Astrocyte (in vitro differentiated cells and primary cell): ENCODE data around the gene TFF3. TPM values are rescaled to one million over a fixed set of nuclear protein-coding genes. Genes with fewer than 3 reads are reported as not detected.
A peak's percentile ranks its signal among the peaks of the same experiment; 100 is the strongest.

ENCODE experiments used
- DNase-seq: peaks from one replicate; pipeline ENCODE4 v3.0.0-alpha.2; 2010; ENCODE audit warnings: low read depth
- FAIRE-seq: peaks from 2 replicates; lab custom pipeline; 2011; peaks lifted over from hg19 to GRCh38; lab: Jason Lieb, UNC
- H2AFZ ChIP-seq: 2 replicates; pipeline ENCODE4 v1.6.0; 2012; ENCODE audit warnings: low read depth, low read length, inconsistent platforms
- H3K27ac ChIP-seq: 2 replicates; pipeline ENCODE4 v1.5.1; 2011; ENCODE audit warnings: low read depth, low read length, inconsistent platforms
- H3K27me3 ChIP-seq: 2 replicates; pipeline ENCODE4 v1.6.0; 2011; ENCODE audit warnings: low read length, inconsistent platforms; ENCODE audit not compliant: insufficient read depth
- H3K36me3 ChIP-seq: 2 replicates; pipeline ENCODE4 v1.5.1; 2011; ENCODE audit warnings: low read length, inconsistent platforms; ENCODE audit not compliant: insufficient read depth
- H3K4me1 ChIP-seq: 2 replicates; pipeline ENCODE4 v1.5.1; 2011; ENCODE audit warnings: low read length, inconsistent platforms; ENCODE audit not compliant: insufficient read depth
- H3K4me2 ChIP-seq: 2 replicates; pipeline ENCODE4 v1.6.0; 2012; ENCODE audit warnings: low read length, inconsistent platforms
- H3K4me3 ChIP-seq: 2 replicates; pipeline ENCODE4 v1.5.1; 2011; ENCODE audit warnings: low read depth, mild to moderate bottlenecking, low read length, inconsistent platforms; ENCODE audit not compliant: insufficient read depth
- H3K79me2 ChIP-seq: 2 replicates; pipeline ENCODE4 v1.6.0; 2012; ENCODE audit warnings: mild to moderate bottlenecking, low read length, inconsistent platforms; ENCODE audit not compliant: insufficient read depth
- H3K9ac ChIP-seq: 2 replicates; pipeline ENCODE4 v1.6.0; 2012; ENCODE audit warnings: mild to moderate bottlenecking, low read length, inconsistent platforms
- H3K9me3 ChIP-seq: 2 replicates; pipeline ENCODE4 v1.5.1; 2012; ENCODE audit warnings: low read depth, mild to moderate bottlenecking, low read length, inconsistent platforms; ENCODE audit not compliant: insufficient read depth
- H4K20me1 ChIP-seq: 2 replicates; pipeline ENCODE4 v1.6.0; 2012; ENCODE audit warnings: low read length, inconsistent platforms; ENCODE audit not compliant: insufficient read depth
- H3K27ac Mint-ChIP-seq: one replicate; pipeline ENCODE4 v1.8.0; 2021; ENCODE audit warnings: mild to moderate bottlenecking, mixed read lengths; ENCODE audit not compliant: unreplicated experiment
- H3K27me3 Mint-ChIP-seq: one replicate; pipeline ENCODE4 v1.8.0; 2021; ENCODE audit warnings: low read depth, mixed read lengths; ENCODE audit not compliant: unreplicated experiment
- H3K36me3 Mint-ChIP-seq: one replicate; pipeline ENCODE4 v1.8.0; 2021; ENCODE audit warnings: low read depth, mixed read lengths; ENCODE audit not compliant: unreplicated experiment
- H3K4me1 Mint-ChIP-seq: one replicate; pipeline ENCODE4 v1.8.0; 2021; ENCODE audit warnings: low read depth, mixed read lengths; ENCODE audit not compliant: unreplicated experiment
- H3K4me3 Mint-ChIP-seq: one replicate; pipeline ENCODE4 v1.8.0; 2021; ENCODE audit warnings: mild to moderate bottlenecking, moderate library complexity, mixed read lengths; ENCODE audit not compliant: unreplicated experiment
- H3K9me3 Mint-ChIP-seq: one replicate; pipeline ENCODE4 v1.8.0; 2021; ENCODE audit warnings: mild to moderate bottlenecking, mixed read lengths; ENCODE audit not compliant: unreplicated experiment
- CTCF ChIP-seq: IDR thresholded peaks from 2 replicates; pipeline ENCODE4 v1.5.1; 2011; ENCODE audit warnings: low read depth, mild to moderate bottlenecking, inconsistent platforms, low read length, moderate library complexity; ENCODE audit not compliant: insufficient read depth
- EZH2 ChIP-seq: IDR thresholded peaks from 2 replicates; pipeline ENCODE4 v1.6.1; 2012; ENCODE audit warnings: mild to moderate bottlenecking, low read length, inconsistent platforms; ENCODE audit not compliant: insufficient read depth
- total RNA-seq: library from RNA; stranded (reverse); gene quantifications from 2 replicates; pipeline ENCODE4 v1.2.1, GENCODE V29; 2021

TFF3 gene
- total RNA-seq, 1 donor from 2014 or later: not detected

GRCh38 chr21:42309753-42310213, 5.4 kb downstream of the TFF3 start:
- H3K36me3 ChIP-seq: no peaks in the 10 kb centered on the region
- Mint-ChIP-seq H3K36me3 (no peaks in the 10 kb centered on the region), H3K4me1 (peaks cover 3% of the 10 kb centered on the region), H3K9me3 (no peaks in the 10 kb centered on the region), H3K27ac (no peak overlapping the region), H3K27me3 (peaks cover 59% of the 10 kb centered on the region), H3K4me3 (no peak overlapping the region)
- H3K27ac ChIP-seq: no peak overlapping the region
- no peak for TF ChIP-seq EZH2
- TF ChIP-seq CTCF: peak; percentile 37
- FAIRE-seq (no peak), DNase-seq (no peak)
- H3K4me2 ChIP-seq: no peak overlapping the region
- H3K79me2 ChIP-seq: no peaks in the 10 kb centered on the region
- no peaks in the 10 kb centered on the region for H3K9me3 ChIP-seq
- no peak overlapping the region for H2AFZ ChIP-seq
- H4K20me1 ChIP-seq: no peaks in the 10 kb centered on the region
- no peak overlapping the region for H3K4me3 ChIP-seq
- no peak overlapping the region for H3K9ac ChIP-seq
- no peaks in the 10 kb centered on the region for H3K4me1 ChIP-seq
- H3K27me3 ChIP-seq: peaks cover 14% of the 10 kb centered on the region

- Histone ChIP-seq H3K27ac (no peak overlapping the region), H3K79me2 (no peaks in the 10 kb centered on the region), H2AFZ (no peak overlapping the region), H3K27me3 (peaks cover 17% of the 10 kb centered on the region), H3K4me1 (no peaks in the 10 kb centered on the region), H3K4me3 (no peak overlapping the region), H3K9ac (no peak overlapping the region), H3K36me3 (no peaks in the 10 kb centered on the region), H4K20me1 (no peaks in the 10 kb centered on the region), H3K4me2 (no peak overlapping the region), H3K9me3 (no peaks in the 10 kb centered on the region)
- H3K27me3 Mint-ChIP-seq: peaks cover 66% of the 10 kb centered on the region
- DNase-seq (no peak), FAIRE-seq (no peak)
- TF ChIP-seq CTCF (no peak), EZH2 (no peak)
- no peak overlapping the region for H3K27ac Mint-ChIP-seq
- peaks cover 3% of the 10 kb centered on the region for H3K4me1 Mint-ChIP-seq
- H3K36me3 Mint-ChIP-seq: no peaks in the 10 kb centered on the region
- H3K4me3 Mint-ChIP-seq: no peak overlapping the region
- H3K9me3 Mint-ChIP-seq: no peaks in the 10 kb centered on the region
Observed at GRCh38 chr21:42308914-42309752, 6.1 kb downstream of the TFF3 start.
